GM13977 (cell line): ENCODE results near the gene WLS.

Experiments used
- DNase-seq: peaks from one replicate; pipeline ENCODE4 v3.0.0; 2012; ENCODE audit warnings: low spot score
- CTCF ChIP-seq: IDR thresholded peaks from 2 replicates; pipeline ENCODE4 v1.5.1; 2012; ENCODE audit warnings: mild to moderate bottlenecking, control low read depth; ENCODE audit not compliant: insufficient read depth; ENCODE audit errors: extremely low read depth, missing control alignments
- in situ Hi-C: fragments of 300-500 bp; cut with MboI; formaldehyde crosslinking; loops from one replicate; pipeline ENCODE4 v1.12.0; 2022; ENCODE audit warnings: low sequenced_read_pairs, low pct_unique_long_range_greater_than_20kb, mixed read lengths, inconsistent platforms; ENCODE audit not compliant: unreplicated experiment

Gene WLS

GRCh38 chr1:68220420-68220819, 11.9 kb downstream of the WLS start:
- in situ Hi-C loops: no loop called here
- no peak for TF ChIP-seq CTCF
- no peak for DNase-seq

GRCh38 chr1:68218490-68218889, 13.8 kb downstream of the WLS start:
- no peak for TF ChIP-seq CTCF
- in situ Hi-C loops: no loop called here
- DNase-seq: no peak

- TF ChIP-seq CTCF: no peak
- in situ Hi-C loops: no loop called here
- no peak for DNase-seq
These were observed 14.7 kb downstream of the WLS start for GRCh38 chr1:68217618-68218017.

GRCh38 chr1:68217060-68217554, 15.2 kb downstream of the WLS start:
- in situ Hi-C loops: no loop called here
- DNase-seq: no peak

GRCh38 chr1:68216089-68216772, 16.1 kb downstream of the WLS start:
- no peak for TF ChIP-seq CTCF
- in situ Hi-C loops: no loop called here

More at GRCh38 chr1:68217060-68217554, 15.2 kb downstream of the WLS start:
- no peak for TF ChIP-seq CTCF

GRCh38 chr1:68213843-68214242, 18.5 kb downstream of the WLS start:
- TF ChIP-seq CTCF: no peak
- no peak for DNase-seq
- in situ Hi-C loops: no loop called here

More at GRCh38 chr1:68216089-68216772, 16.1 kb downstream of the WLS start:
- DNase-seq: no peak
